HG02759 (cell line): ENCODE data around the gene SGPP2.
"Not testable (repeated sequence)": the region's sequence is repeated elsewhere in the genome, so short reads cannot be mapped to it uniquely, and the experiment has no call there.

Source experiments
- ATAC-seq: cut with Tn5 transposase; IDR thresholded peaks from one replicate; pipeline ENCODE4 v1.9.1; 2021; ENCODE audit warnings: mild to moderate bottlenecking, moderate library complexity; ENCODE audit not compliant: unreplicated experiment

SGPP2 gene

GRCh38 chr2:222424276-222424728, at the start of gene SGPP2:
SGPP2 (plus strand) TSS chr2:222424543; CDS start chr2:222424603, 60 bp downstream.
- peak; percentile 34 for ATAC-seq

- ATAC-seq, result no peak
These were observed 48.5 kb upstream of the SGPP2 start for GRCh38 chr2:222375798-222376197.

GRCh38 chr2:222380456-222380855, 43.9 kb upstream of the SGPP2 start:
- no peak for ATAC-seq

GRCh38 chr2:222381566-222381965, 42.8 kb upstream of the SGPP2 start:
- ATAC-seq, result no peak

GRCh38 chr2:222383255-222383654, 41.1 kb upstream of the SGPP2 start:
- ATAC-seq, result no peak

- no peak for ATAC-seq
These were observed 32.5 kb upstream of the SGPP2 start for GRCh38 chr2:222391743-222392285.

- ATAC-seq, result no peak
These were observed 30.5 kb upstream of the SGPP2 start for GRCh38 chr2:222393733-222394267.

- no peak for ATAC-seq
These were observed 25.9 kb upstream of the SGPP2 start for GRCh38 chr2:222398446-222398885.

- no peak for ATAC-seq
These were observed 25.1 kb upstream of the SGPP2 start for GRCh38 chr2:222399038-222399783.

GRCh38 chr2:222404151-222404905, 20.0 kb upstream of the SGPP2 start:
- no peak for ATAC-seq

GRCh38 chr2:222408684-222409083, 15.7 kb upstream of the SGPP2 start:
- no peak for ATAC-seq

GRCh38 chr2:222410534-222410933, 13.8 kb upstream of the SGPP2 start:
- no peak for ATAC-seq

GRCh38 chr2:222412334-222412733, 12.0 kb upstream of the SGPP2 start:
- not testable (repeated sequence) for ATAC-seq

- ATAC-seq, result no peak
These were observed 10.9 kb upstream of the SGPP2 start for GRCh38 chr2:222413295-222413911.

- no peak for ATAC-seq
These were observed 5.6 kb upstream of the SGPP2 start for GRCh38 chr2:222418739-222419138.

- ATAC-seq, result no peak
These were observed 3.8 kb upstream of the SGPP2 start for GRCh38 chr2:222420508-222420907.

GRCh38 chr2:222421626-222422025, 2.7 kb upstream of the SGPP2 start:
- ATAC-seq, result no peak

- ATAC-seq, result no peak
These were observed 1.2 kb upstream of the SGPP2 start for GRCh38 chr2:222423186-222423585.

GRCh38 chr2:222423632-222424275, 589 bp upstream of the SGPP2 start:
- peak; percentile 39 for ATAC-seq
